ENCODE measurements around the gene ZNF304.

ZNF304 gene

GRCh38 chr19:57406516-57407123, 55.5 kb downstream of the ZNF304 start:
- H3K27me3 ChIP-seq (ENCODE audit: insufficient read depth, low read length) = no peaks in the 10 kb centered on the region

More at GRCh38 chr19:57406516-57407123, 55.5 kb downstream of the ZNF304 start:
- Histone ChIP-seq H3K9me3 (ENCODE audit: low read length) (peaks cover 21% of the 10 kb centered on the region), H3K4me3 (ENCODE audit: low read length) (no peak overlapping the region), H3K36me3 (ENCODE audit: insufficient read depth, low read length) (peaks cover 4% of the 10 kb centered on the region), H2AFZ (ENCODE audit: low read depth, low read length) (no peak overlapping the region), H3K4me1 (ENCODE audit: insufficient read depth, low read length) (peaks cover 6% of the 10 kb centered on the region)

All from neuron (in vitro differentiated cells).